ENCODE data around the gene IDE. TPM values are rescaled to one million over a fixed set of nuclear protein-coding genes. Genes with fewer than 3 reads are reported as not detected.

IDE gene
- total and polyA plus RNA-seq, 2 of the 13 experiments (the other 11 are each of a cell fraction or from before 2014, with no cell fraction given), result 16.1 to 52.1 TPM

DNA sequence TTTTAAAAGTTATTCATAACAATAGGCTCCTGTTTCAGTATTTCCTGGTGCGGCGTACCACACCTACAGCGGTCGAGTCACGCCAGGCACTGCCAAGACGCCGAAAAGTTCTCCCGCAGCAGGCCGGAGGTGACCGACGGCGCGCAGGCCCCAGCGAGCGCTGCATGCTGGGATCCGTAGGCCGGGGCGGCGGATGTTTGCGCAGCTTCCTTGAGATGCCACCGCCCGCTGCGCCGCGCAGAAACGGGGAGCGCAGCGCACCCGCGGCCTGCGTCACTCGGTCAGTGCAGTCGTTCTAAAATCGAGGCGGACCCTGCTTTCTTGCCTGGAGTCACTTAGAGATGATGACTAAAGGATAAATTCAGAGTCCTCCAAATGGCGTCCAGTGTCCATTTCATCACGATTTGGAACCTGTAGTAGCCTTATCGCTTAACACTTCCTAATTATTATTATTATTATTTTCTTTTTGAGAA lies 17.7 kb upstream of the IDE start (continued):
- no peak for TF ChIP-seq ZNF781 (CRISPR knock-in tag; IDR thresholded peaks at IDR 0.05; ENCODE audit: borderline replicate concordance, not compliant biosample characterization)
- TF ChIP-seq TMF1 (CRISPR knock-in tag; IDR thresholded peaks at IDR 0.05; ENCODE audit: low read depth), result no peak
- TF ChIP-seq, protein P1, sequence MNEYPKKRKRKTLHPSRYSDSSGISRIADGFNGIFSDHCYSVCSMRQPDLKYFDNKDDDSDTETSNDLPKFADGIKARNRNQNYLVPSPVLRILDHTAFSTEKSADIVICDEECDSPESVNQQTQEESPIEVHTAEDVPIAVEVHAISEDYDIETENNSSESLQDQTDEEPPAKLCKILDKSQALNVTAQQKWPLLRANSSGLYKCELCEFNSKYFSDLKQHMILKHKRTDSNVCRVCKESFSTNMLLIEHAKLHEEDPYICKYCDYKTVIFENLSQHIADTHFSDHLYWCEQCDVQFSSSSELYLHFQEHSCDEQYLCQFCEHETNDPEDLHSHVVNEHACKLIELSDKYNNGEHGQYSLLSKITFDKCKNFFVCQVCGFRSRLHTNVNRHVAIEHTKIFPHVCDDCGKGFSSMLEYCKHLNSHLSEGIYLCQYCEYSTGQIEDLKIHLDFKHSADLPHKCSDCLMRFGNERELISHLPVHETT (CRISPR knock-in tag; conservative IDR thresholded peaks at IDR 0.05), result peak; percentile 58; the same call in 1 of the 2 replicates
- TF ChIP-seq, protein P2, sequence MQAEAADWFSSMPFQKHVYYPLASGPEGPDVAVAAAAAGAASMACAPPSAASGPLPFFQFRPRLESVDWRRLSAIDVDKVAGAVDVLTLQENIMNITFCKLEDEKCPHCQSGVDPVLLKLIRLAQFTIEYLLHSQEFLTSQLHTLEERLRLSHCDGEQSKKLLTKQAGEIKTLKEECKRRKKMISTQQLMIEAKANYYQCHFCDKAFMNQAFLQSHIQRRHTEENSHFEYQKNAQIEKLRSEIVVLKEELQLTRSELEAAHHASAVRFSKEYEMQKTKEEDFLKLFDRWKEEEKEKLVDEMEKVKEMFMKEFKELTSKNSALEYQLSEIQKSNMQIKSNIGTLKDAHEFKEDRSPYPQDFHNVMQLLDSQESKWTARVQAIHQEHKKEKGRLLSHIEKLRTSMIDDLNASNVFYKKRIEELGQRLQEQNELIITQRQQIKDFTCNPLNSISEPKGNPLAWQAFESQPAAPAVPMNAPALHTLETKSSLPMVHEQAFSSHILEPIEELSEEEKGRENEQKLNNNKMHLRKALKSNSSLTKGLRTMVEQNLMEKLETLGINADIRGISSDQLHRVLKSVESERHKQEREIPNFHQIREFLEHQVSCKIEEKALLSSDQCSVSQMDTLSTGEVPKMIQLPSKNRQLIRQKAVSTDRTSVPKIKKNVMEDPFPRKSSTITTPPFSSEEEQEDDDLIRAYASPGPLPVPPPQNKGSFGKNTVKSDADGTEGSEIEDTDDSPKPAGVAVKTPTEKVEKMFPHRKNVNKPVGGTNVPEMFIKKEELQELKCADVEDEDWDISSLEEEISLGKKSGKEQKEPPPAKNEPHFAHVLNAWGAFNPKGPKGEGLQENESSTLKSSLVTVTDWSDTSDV (CRISPR knock-in tag; IDR thresholded peaks at IDR 0.05), result 0 out of 2 replicates have a peak, but pooled peaks have one; percentile 46
- no peak for TF ChIP-seq ZNF543 (CRISPR knock-in tag; IDR thresholded peaks at IDR 0.05)
- TF ChIP-seq, protein P3, sequence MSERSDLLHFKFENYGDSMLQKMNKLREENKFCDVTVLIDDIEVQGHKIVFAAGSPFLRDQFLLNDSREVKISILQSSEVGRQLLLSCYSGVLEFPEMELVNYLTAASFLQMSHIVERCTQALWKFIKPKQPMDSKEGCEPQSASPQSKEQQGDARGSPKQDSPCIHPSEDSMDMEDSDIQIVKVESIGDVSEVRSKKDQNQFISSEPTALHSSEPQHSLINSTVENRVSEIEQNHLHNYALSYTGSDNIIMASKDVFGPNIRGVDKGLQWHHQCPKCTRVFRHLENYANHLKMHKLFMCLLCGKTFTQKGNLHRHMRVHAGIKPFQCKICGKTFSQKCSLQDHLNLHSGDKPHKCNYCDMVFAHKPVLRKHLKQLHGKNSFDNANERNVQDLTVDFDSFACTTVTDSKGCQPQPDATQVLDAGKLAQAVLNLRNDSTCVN (CRISPR knock-in tag; IDR thresholded peaks at IDR 0.05; ENCODE audit: borderline replicate concordance), result peak; percentile 84
- TF ChIP-seq JARID2 (CRISPR knock-in tag; IDR thresholded peaks at IDR 0.05; ENCODE audit: insufficient replicate concordance), result no peak
- no peak for TF ChIP-seq ZNF333 (CRISPR knock-in tag; IDR thresholded peaks at IDR 0.05; ENCODE audit: borderline replicate concordance)
- TF ChIP-seq, protein P4, sequence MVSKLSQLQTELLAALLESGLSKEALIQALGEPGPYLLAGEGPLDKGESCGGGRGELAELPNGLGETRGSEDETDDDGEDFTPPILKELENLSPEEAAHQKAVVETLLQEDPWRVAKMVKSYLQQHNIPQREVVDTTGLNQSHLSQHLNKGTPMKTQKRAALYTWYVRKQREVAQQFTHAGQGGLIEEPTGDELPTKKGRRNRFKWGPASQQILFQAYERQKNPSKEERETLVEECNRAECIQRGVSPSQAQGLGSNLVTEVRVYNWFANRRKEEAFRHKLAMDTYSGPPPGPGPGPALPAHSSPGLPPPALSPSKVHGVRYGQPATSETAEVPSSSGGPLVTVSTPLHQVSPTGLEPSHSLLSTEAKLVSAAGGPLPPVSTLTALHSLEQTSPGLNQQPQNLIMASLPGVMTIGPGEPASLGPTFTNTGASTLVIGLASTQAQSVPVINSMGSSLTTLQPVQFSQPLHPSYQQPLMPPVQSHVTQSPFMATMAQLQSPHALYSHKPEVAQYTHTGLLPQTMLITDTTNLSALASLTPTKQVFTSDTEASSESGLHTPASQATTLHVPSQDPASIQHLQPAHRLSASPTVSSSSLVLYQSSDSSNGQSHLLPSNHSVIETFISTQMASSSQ (IDR thresholded peaks at IDR 0.05; ENCODE audit: low read depth), result no peak
- TF ChIP-seq, protein P4 (CRISPR knock-in tag; IDR thresholded peaks at IDR 0.05; ENCODE audit: borderline replicate concordance), result peak; percentile 60; the same call in 1 of the 2 replicates
- TF ChIP-seq NPAS2 (CRISPR knock-in tag; IDR thresholded peaks at IDR 0.05; ENCODE audit: borderline replicate concordance), result no peak
- TF ChIP-seq ZNF354B (CRISPR knock-in tag; IDR thresholded peaks at IDR 0.05), result no peak
- peak; percentile 25; the same call in 1 of the 2 replicates for TF ChIP-seq ZNF670 (CRISPR knock-in tag; IDR thresholded peaks at IDR 0.05; ENCODE audit: borderline replicate concordance)
- no peak for TF ChIP-seq SP140L (CRISPR knock-in tag; IDR thresholded peaks at IDR 0.05; ENCODE audit: borderline replicate concordance)
- TF ChIP-seq HNF4A (CRISPR knock-in tag; IDR thresholded peaks at IDR 0.05), result no peak
- no peak for TF ChIP-seq ZNF317 (CRISPR knock-in tag; IDR thresholded peaks at IDR 0.05)
- no peak for TF ChIP-seq IKZF1 (IDR thresholded peaks at IDR 0.05)
- TF ChIP-seq RELA (CRISPR knock-in tag; IDR thresholded peaks at IDR 0.05), result peak; percentile 80; the same call in 1 of the 2 replicates
- peak; percentile 48; the same call in 1 of the 2 replicates for TF ChIP-seq ARNT2 (CRISPR knock-in tag; IDR thresholded peaks at IDR 0.05; ENCODE audit: low read depth)
- no peak for TF ChIP-seq TRIM24 (CRISPR knock-in tag; IDR thresholded peaks at IDR 0.05)
- no peak for TF ChIP-seq ZNF253 (CRISPR knock-in tag; IDR thresholded peaks at IDR 0.05; ENCODE audit: borderline replicate concordance)
- peak; percentile 99 for TF ChIP-seq ZNF335 (CRISPR knock-in tag; IDR thresholded peaks at IDR 0.05)

Measured in HepG2 (cell line).